Stimulated activated CD8-positive, alpha-beta memory T cell treated with anti-CD3 and anti-CD28 coated beads, Interleukin-15, amount 100 ng/mL, for 48 hours (primary cell): Measurements from ENCODE around the gene EPSTI1.

Experiments used
- DNase-seq, 2 donors: peaks; one replicate each; pipeline ENCODE4 v3.0.0-alpha.2; 2020; ENCODE audit warnings: low read depth in 2 of 2

Gene EPSTI1

DNA sequence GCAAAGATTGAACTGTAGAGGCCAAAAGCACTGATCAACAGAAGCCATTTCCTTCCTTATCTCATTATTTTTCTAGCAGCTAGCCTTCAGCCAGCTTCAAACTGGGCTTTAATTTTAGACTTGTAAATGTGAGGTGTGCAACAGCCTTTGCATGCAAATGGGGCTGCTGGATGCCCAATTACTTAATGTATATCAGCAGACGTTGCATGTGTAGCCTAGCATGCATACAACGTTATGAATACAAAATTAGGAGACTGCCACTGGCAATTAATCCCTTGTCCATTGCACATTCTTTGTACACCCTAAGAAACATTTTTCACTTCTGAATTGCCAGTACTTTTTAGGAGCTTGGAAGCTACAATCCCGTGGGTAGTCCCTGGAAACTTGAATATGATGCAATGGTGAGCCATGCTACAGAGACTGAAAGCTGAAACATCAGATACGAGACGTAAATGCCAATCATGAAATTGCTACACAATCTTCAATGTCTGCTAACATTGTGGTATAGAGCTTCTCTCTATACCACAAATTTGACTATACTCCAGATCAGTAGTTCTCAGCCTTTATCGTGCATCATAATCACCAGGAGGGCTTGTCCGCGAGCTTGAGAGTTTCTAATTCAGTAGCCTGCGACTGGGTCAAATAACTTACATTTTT, 20.2 kb downstream of the EPSTI1 start:
- DNase-seq, result no peak

- peak; percentile 7 to 14 for DNase-seq
Observed at GRCh38 chr13:42970824-42971690, 21.0 kb downstream of the EPSTI1 start.

DNA sequence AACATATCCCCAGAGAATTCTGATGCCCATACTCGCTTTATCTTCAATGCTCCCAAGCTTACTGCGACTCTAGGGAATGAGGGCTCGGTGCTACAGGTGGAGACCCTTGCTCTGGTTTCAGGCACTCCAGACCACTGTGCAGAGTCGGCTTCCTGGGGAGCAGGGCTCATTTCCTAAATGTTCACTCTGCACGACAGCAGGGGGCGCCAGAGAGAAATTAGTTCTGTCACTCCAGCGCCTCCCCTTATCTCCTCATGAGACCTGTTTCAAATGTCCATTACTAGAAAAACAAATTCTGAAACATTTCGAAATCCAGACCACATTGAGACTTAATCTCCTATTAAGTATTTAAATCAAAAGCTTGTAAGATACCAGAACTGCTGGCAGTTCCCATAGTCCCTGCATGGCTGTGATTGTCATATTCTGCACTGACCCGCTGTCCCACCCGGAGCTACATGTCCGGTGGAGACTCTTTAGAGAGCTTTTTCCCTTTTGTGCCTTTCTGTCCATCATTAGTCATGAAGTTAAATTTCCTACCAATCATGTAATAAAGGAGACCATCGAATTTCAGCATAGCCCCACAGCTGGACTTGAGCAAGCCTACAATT, 22.4 kb downstream of the EPSTI1 start:
- DNase-seq, result peak; percentile 40 to 59

DNA sequence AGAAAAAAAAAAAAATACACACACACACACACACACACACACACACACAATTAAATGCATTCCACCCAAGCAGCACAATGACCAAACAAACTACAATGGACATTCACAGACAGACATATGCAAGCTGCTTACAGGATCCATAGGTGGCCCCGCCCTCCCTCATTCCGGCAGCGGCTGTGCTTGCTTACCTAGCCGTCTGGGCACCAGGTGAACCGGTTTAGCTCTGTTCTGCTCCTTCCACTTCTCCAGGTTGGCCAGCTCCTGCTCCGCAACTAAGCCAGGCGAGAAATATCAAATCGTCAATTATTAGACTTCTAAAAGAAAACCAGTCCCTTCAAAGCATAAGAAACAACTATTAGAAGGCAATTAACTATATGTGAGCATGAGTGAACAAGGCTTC, 23.1 kb downstream of the EPSTI1 start:
- DNase-seq, result no peak

DNA sequence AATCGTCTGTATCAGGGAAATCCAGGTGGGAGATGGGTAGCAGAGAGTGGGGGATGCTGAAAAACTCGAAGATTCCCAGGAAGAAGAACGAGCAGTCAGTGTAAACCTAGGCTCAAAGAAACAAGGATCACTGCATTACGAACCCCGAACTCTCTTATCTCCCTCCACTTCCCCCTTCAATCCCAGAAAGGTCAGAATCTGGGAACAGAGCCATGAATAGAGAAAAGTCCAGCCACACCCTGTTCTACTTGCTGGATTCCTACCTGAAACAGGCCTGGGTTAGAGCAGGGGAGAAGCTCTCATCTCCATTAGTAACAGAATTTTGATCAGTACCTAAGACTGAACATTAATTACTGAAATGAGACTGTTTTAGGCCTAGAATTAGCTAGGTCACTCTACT, 24.4 kb downstream of the EPSTI1 start:
- DNase-seq, result no peak

GRCh38 chr13:42965281-42965680, 26.8 kb downstream of the EPSTI1 start:
- DNase-seq, result no peak

- no peak for DNase-seq
Observed at GRCh38 chr13:42964761-42965161, 27.3 kb downstream of the EPSTI1 start.

- no peak for DNase-seq
Observed at GRCh38 chr13:42959615-42960014, 32.4 kb downstream of the EPSTI1 start.

DNA sequence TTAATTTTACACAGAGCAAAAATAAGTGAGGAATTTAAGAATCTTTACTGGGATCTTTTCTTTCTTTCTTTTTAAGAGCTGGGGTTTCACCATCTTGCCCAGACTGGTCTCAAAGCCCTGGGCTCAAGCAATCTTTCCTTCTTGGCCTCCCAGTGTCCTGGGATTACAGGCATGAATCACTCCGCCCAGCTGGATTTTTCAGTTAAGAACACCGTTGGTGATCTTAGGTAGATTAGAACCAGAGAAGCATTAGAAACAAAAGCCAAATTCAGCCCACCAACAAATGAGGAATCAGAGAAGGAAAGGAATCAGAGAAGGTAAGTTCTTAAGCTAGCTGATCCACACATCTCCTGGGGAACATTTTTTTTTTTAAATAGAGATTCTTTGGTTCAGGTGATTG, 34.2 kb downstream of the EPSTI1 start:
- DNase-seq, result no peak

DNA sequence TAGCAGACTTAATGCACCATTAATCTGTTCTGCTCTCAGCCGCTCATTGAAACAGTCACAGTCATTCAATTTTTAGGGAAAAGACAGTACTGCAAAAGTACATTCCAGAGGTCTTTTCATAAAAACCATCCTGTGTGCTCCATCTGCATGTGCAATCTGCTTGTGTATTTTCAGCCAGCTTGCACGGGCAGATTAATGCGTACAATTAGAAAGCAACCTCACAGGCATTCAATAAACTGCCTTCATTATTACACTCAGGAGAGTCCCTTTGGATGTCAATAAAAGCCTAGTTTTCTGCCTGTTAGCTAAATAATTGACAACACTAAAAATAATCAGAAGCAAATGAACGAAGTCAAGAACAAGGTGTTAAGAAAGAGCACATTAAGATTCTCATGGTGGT, 41.9 kb downstream of the EPSTI1 start:
- DNase-seq, result no peak

DNA sequence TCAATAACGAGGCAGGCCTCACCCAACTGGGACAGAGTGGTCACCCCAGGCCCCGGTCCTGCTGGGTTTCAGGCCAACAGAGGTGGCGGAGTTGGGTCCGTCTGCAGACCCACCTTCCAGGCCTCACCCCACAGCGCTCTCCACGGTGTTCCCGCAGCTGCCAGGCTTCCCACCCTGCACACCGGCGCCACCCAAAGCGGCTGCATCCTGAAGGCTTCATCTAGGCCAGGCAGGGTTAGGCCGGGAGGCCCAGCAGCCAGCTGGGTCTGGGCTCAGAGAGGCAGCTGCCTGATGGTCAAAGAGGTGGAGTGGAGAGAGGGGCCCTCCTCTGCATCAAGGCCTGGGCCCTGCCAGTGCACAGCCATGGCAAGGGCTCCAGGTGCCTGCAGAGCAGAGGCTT, 44.1 kb downstream of the EPSTI1 start:
- no peak for DNase-seq

DNA sequence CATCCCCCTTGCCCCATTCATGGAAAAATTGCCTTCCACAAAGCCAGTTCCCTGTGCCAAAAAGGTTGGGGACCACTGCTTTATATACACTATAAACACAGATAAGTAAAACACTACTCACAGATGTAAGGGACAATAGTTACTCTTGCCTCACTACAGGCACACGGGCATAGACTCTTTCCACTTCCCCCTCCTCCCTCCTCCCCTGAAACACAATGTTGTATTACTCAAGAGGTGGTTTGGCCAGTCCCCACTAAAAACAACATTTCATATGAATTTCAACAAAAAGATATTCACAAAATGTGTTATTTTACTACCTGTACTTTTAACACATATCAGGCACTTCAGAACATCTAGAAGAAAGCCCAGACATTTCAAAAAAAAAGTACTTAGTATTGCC, 45.1 kb downstream of the EPSTI1 start:
- no peak for DNase-seq

- DNase-seq, result no peak
Observed at GRCh38 chr13:42929886-42930535, 62.0 kb downstream of the EPSTI1 start.

DNA sequence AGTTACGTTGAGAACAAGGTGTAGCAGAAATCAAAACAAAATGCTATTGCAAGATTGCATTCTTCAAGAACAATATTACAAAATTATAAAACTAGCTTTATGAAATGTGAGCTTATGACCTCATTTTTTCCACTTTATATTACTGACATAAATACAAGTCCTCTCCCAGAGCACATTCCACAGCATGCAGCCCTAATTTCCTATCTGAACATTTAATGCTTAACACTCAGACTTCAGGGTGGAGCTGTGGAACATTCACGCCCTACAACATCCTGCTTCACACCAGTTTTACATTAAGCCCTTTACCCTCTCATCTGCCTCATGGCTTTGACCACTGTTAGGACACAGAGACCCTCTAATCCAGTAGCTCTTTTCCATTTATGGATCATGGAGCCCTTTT, 65.5 kb downstream of the EPSTI1 start:
- DNase-seq, result no peak

DNA sequence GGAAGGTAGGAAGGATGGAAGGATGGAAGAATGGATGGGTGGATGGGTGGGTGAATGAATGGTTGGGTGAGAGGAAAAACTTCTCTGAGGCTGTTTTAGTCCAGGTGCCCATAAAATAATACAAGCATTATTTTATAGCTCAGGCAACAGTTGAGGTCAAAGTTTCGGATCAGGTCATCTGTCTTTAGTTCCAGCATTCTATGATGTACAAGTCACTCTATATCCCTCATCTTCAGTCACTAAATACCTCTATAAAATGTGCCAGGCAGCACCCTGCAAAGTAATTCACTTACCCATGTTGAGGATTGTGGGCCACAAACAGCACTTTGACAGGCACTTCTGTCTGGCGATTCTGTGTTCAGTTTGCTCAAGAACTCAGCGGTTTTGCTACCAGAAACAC, 66.0 kb downstream of the EPSTI1 start:
- DNase-seq, result no peak

- DNase-seq, result no peak
Observed at GRCh38 chr13:42925626-42926025, 66.4 kb downstream of the EPSTI1 start.

DNA sequence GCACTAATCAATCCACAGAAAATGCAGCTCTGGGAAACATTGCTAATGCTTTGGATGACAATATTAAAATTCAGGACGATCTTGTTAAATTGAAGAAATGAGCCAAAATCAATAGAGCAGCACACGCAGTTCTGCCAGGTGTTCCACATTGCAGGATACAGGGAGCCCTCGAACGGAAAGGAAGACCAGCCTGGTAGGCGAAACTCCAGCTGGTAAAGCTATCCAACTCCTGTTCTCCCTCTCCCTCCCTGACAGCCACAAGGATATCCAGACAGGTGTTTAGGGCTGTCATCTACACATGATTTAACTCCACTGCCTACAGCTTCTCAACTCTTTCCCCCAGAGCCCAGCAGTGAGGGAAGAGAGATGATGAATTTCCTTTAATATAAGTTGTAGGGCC, 67.7 kb downstream of the EPSTI1 start:
- no peak for DNase-seq

DNA sequence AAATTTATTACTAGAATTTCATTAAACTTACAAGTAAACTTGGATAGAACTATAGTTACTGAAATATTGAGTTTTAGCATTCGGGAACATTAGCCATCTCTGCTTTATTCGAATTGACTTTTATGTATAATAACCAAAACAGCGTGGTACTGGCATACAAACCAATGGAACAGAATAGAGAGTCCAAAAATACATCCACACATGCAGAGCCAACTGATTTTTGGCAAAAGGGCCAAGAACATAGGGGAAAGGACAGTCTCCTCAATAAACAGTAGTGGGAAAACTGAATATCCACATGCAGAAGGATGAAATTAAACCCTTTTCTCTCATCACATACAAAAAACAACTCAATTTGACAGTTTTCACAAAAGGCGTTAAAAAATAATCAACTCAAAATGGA, 84.3 kb downstream of the EPSTI1 start:
- no peak for DNase-seq

DNA sequence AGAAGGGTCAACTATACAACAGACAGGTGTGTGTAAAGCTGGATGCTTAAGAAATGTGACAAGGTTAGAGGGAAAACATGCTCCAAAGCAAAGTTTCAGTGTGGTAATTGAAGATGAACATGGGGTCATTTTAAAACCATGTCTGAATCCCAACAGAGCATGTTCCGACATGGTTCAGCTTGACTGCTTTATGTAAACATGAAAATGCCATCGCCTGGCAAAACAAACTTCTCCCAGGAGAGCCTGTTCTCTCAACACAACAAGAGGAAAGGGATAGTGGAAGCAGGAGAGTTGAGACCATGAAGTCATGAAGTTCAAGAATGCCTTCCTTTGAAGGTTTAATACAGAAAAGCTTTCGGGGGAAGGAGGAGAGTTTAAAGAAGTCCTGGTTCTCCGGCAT, 85.8 kb downstream of the EPSTI1 start:
- no peak for DNase-seq

- DNase-seq, result no peak
Observed at GRCh38 chr13:42905579-42905978, 86.5 kb downstream of the EPSTI1 start.

DNA sequence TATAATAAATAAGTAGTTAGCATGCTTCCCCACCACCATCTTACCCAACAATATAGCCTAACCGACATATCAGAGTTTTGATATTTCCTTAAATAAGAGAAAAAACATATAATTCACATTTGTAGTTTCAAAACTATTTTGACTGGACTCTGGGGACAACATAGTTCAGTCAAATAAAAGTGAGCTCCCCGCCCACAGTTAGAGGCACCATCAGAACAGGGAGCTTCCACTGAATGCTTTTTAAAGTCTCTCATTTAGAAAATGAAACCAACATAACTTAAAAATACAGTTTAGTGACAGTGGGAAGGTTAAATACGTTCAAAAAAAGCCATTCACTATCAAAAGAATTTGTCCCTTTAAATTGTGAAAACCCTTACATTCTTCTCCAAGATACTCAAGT, 92.8 kb downstream of the EPSTI1 start:
- no peak for DNase-seq

GRCh38 chr13:42895776-42896175, 96.3 kb downstream of the EPSTI1 start:
- DNase-seq, result no peak
